IMR-90 (cell line): Measurements from ENCODE around the gene NCKAP5. TPM values are rescaled to one million over a fixed set of nuclear protein-coding genes. Genes with fewer than 3 reads are reported as not detected.

ENCODE experiments used
- ATAC-seq: fragments of 200-7000 bp; cut with Tn5 transposase; 2 replicates; pipeline ENCODE4 v1.9.1; 2020; ENCODE audit warnings: low read depth, mild to moderate bottlenecking, moderate library complexity
- BruUV-seq: library from RNA; stranded (reverse); fragments of 400-500 nt; replicated peaks from 2 replicates; lab custom pipeline; 2021; lab: Mats Ljungman, UMichigan
- CTCF ChIA-PET: fragments of 300-600 bp; formaldehyde crosslinking; extraction: SDS; loops from one replicate; lab custom pipeline; 2021; ENCODE audit warnings: antibody characterized with exemption; lab: Yijun Ruan, JAX
- POLR2A ChIA-PET: fragments of 300-600 bp; sonication (Branson Sonifier 250); formaldehyde crosslinking; loops from one replicate; lab custom pipeline; 2022; ENCODE audit warnings: antibody characterized with exemption; ENCODE audit not compliant: unreplicated experiment; lab: Charles Lee
- DNase-seq: peaks from one replicate; pipeline ENCODE4 v3.0.0; 2013
- H2AFZ ChIP-seq: replicated peaks from 2 replicates; pipeline ENCODE3; 2013; ENCODE audit warnings: low read length, mild to moderate bottlenecking; ENCODE audit not compliant: poor library complexity
- H2AK5ac ChIP-seq: 2 replicates; pipeline ENCODE4 v1.6.1; 2013; ENCODE audit warnings: low read depth, low read length, inconsistent platforms
- H2AK9ac ChIP-seq: replicated peaks from 2 replicates; pipeline ENCODE3; 2013; ENCODE audit warnings: mild to moderate bottlenecking, low read depth, low read length, moderate library complexity; ENCODE audit not compliant: poor library complexity
- H2BK120ac ChIP-seq: 2 replicates; pipeline ENCODE4 v1.6.1; 2013; ENCODE audit warnings: low read depth, low read length, inconsistent platforms
- H2BK15ac ChIP-seq: 3 replicates; pipeline ENCODE4 v1.6.1; 2013; ENCODE audit warnings: low read depth, low read length, inconsistent platforms
- H2BK20ac ChIP-seq: 2 replicates; pipeline ENCODE4 v1.6.1; 2013; ENCODE audit warnings: low read depth, mild to moderate bottlenecking, inconsistent platforms, low read length, moderate library complexity
- H2BK5ac ChIP-seq: 2 replicates; pipeline ENCODE4 v1.6.1; 2013; ENCODE audit warnings: mild to moderate bottlenecking, low read depth, low read length, inconsistent platforms; ENCODE audit not compliant: poor library complexity, severe bottlenecking
- H3K14ac ChIP-seq: replicated peaks from 2 replicates; pipeline ENCODE4 v1.6.1; 2013; ENCODE audit warnings: low read depth, low read length, inconsistent platforms
- H3K18ac ChIP-seq: 2 replicates; pipeline ENCODE4 v1.6.1; 2013; ENCODE audit warnings: low read depth, low read length, control low read depth
- H3K23ac ChIP-seq: 2 replicates; pipeline ENCODE4 v1.6.1; 2013; ENCODE audit warnings: low read depth, low read length, inconsistent platforms
- H3K27ac ChIP-seq: 2 replicates; pipeline ENCODE4 v1.5.1; 2013; ENCODE audit warnings: mild to moderate bottlenecking, control low read depth, low read length; ENCODE audit not compliant: insufficient read depth
- H3K27me3 ChIP-seq: 2 replicates; pipeline ENCODE4 v1.6.1; 2013; ENCODE audit warnings: low read length; ENCODE audit not compliant: control insufficient read depth, insufficient read depth
- H3K36me3 ChIP-seq: 2 replicates; pipeline ENCODE4 v1.6.1; 2013; ENCODE audit warnings: low read length, mixed read lengths; ENCODE audit not compliant: control insufficient read depth, insufficient read depth
- H3K4ac ChIP-seq: 2 replicates; pipeline ENCODE4 v1.6.1; 2013; ENCODE audit warnings: low read depth, low read length, inconsistent platforms
- H3K4me1 ChIP-seq: 2 replicates; pipeline ENCODE4 v1.6.1; 2013; ENCODE audit warnings: low read length, mixed read lengths; ENCODE audit not compliant: control insufficient read depth, insufficient read depth
- H3K4me2 ChIP-seq: 2 replicates; pipeline ENCODE4 v1.6.1; 2013; ENCODE audit warnings: low read depth, mild to moderate bottlenecking, control low read depth, low read length, moderate library complexity
- H3K4me3 ChIP-seq: 2 replicates; pipeline ENCODE4 v1.5.1; 2013; ENCODE audit warnings: low read depth, mild to moderate bottlenecking, control low read depth, low read length, moderate library complexity; ENCODE audit not compliant: insufficient read depth
- H3K56ac ChIP-seq: 2 replicates; pipeline ENCODE4 v1.6.1; 2013; ENCODE audit warnings: low read length, inconsistent platforms; ENCODE audit not compliant: insufficient read depth; ENCODE audit errors: extremely low read depth
- H3K79me1 ChIP-seq, 2 experiments: 2 replicates each; pipeline ENCODE4 v1.6.1; 2013; ENCODE audit warnings: low read length in 2 of 2, inconsistent platforms in 1 of 2, low read depth in 1 of 2
- H3K9ac ChIP-seq: 2 replicates; pipeline ENCODE4 v1.6.1; 2013; ENCODE audit warnings: low read depth, low read length, control low read depth
- H3K9me1 ChIP-seq: 2 replicates; pipeline ENCODE4 v1.6.1; 2013; ENCODE audit warnings: low read length, inconsistent platforms; ENCODE audit not compliant: insufficient read depth
- H3K9me3 ChIP-seq: 2 replicates; pipeline ENCODE4 v1.6.1; 2013; ENCODE audit warnings: low read length; ENCODE audit not compliant: control insufficient read depth, insufficient read depth
- H4K20me1 ChIP-seq: 2 replicates; pipeline ENCODE4 v1.6.1; 2013; ENCODE audit warnings: low read length, inconsistent platforms; ENCODE audit not compliant: insufficient read depth
- H4K5ac ChIP-seq: 2 replicates; pipeline ENCODE4 v1.6.1; 2013; ENCODE audit warnings: mild to moderate bottlenecking, low read depth, low read length, control low read depth
- H4K8ac ChIP-seq, 2 experiments: 2 replicates each; pipeline ENCODE4 v1.6.1; 2013; ENCODE audit warnings: low read depth in 2 of 2, low read length in 2 of 2, control low read depth in 1 of 2, inconsistent platforms in 1 of 2
- H4K91ac ChIP-seq: 2 replicates; pipeline ENCODE4 v1.6.1; 2013; ENCODE audit warnings: low read depth, low read length, inconsistent platforms; ENCODE audit not compliant: insufficient read depth
- CEBPB ChIP-seq: IDR thresholded peaks from 2 replicates; pipeline ENCODE4 v1.6.1; 2012; ENCODE audit warnings: low read depth, low read length, improper control_type of control experiment
- CHD1 ChIP-seq: IDR thresholded peaks from 2 replicates; pipeline ENCODE4 v1.6.1; 2012; ENCODE audit warnings: low read depth, low read length, improper control_type of control experiment
- FOS ChIP-seq: fragments of 150-350 bp; IDR thresholded peaks from 2 replicates; pipeline ENCODE4 v1.6.1; 2016; ENCODE audit warnings: low read depth, low read length
- MXI1 ChIP-seq: IDR thresholded peaks from 2 replicates; pipeline ENCODE4 v1.6.1; 2012; ENCODE audit warnings: low read depth, mild to moderate bottlenecking, low read length, moderate library complexity, borderline replicate concordance
- NFE2L2 ChIP-seq: fragments of 150-350 bp; IDR thresholded peaks from 2 replicates; pipeline ENCODE4 v1.6.1; 2016; ENCODE audit warnings: low read depth, mild to moderate bottlenecking, low read length
- POLR2A ChIP-seq: IDR thresholded peaks from 2 replicates; pipeline ENCODE4 v1.6.1; 2012; ENCODE audit warnings: mild to moderate bottlenecking, low read depth, low read length
- WGBS, 2 experiments: methylation state at CpG; one replicate each; pipeline versions ENCODE4 v1.1.5 to v1.1.7; 2013; ENCODE audit warnings: missing lambda C conversion rate in 2 of 2; ENCODE audit not compliant: insufficient read length in 1 of 2; ENCODE audit errors: extremely low coverage in 2 of 2; 5-methylcytosine and 5-hydroxymethylcytosine counted together
- dilution Hi-C: fragments of 300-500 bp; cut with HindIII; formaldehyde crosslinking; loops from one replicate; pipeline ENCODE4 v1.14.3; 2018; ENCODE audit warnings: low sequenced_read_pairs; ENCODE audit not compliant: unreplicated experiment
- in situ Hi-C: fragments of 300-500 bp; cut with MboI; formaldehyde crosslinking; loops from 3 replicates; pipeline ENCODE4 v1.14.3; 2019; ENCODE audit warnings: low sequenced_read_pairs, inconsistent platforms, mixed read lengths
- intact Hi-C: fragments of 100-400 bp; cut with micrococcal nuclease; formaldehyde crosslinking; loops from 2 replicates; pipeline ENCODE4 v1.10.0; 2022
- polyA plus RNA-seq, 3 experiments: library from polyadenylated mRNA; depleted of rRNA; stranded (reverse); fragments of >200 nt; gene quantifications; 2 replicates each; pipeline ENCODE4 v1.2.3, GENCODE V29; 2012; ENCODE audit warnings: low replicate concordance in 1 of 3
- total RNA-seq: library from RNA; depleted of rRNA; stranded (reverse); fragments of >200 nt; gene quantifications from 2 replicates; pipeline ENCODE4 v1.2.3, GENCODE V29; 2012

NCKAP5 gene
- total and polyA plus RNA-seq, 2 of the 4 experiments (the other 2 are of a cell fraction): 2.7 to 3.9 TPM

DNA sequence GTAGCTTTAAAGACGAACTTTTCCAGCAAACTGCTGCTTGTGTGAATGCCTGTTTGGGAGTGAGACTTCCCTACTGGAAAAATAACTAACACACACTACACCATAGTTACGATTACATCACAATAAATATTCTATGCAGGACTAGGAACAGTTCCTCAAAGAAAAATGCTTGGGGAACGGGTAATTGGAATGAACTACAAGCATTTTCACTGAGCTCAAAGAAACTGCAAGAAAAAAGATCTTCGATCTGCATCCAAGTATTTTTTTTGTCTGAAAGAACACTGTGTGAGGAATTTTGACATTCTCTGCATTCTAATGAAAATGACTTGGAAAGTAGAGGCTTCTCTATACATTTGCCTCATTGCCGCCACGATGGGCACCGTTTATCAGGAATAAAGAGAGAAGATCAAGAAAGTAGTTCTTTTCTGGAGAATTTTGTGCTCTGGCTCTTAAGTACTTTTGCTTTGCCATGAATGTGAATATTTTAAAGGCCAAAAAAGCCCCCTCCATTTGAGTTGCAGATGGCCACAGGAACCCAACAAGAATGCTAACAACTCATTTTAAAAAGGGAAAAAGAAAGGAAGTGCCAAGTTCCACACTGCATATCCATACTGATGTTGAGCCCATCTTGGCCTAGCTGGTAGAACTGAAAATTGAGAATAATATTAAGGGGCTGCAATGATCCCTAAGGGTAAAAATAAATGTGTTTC lies 911.8 kb downstream of the NCKAP5 start:
- peak overlapping the region; percentile 32 for H2BK120ac ChIP-seq
- peak overlapping the region; percentile 30 for H2BK5ac ChIP-seq
- H4K8ac ChIP-seq: 0 out of 4 replicates have a peak overlapping the region, but pooled peaks of 1 of the 2 experiments have one; percentile 27
- in situ Hi-C loops: loop anchor here (25.0 kb wide), 2 partner anchors 906 to 1181 kb away; partner anchors contain the start of gene NCKAP5
- H3K4ac ChIP-seq: no peak overlapping the region
- H4K20me1 ChIP-seq: no peaks in the 10 kb centered on the region
- H3K4me1 ChIP-seq: peaks cover 20% of the 10 kb centered on the region
- H2AK5ac ChIP-seq: no peak overlapping the region
- DNase-seq (peak; percentile 48), ATAC-seq (peak; percentile 52)
- WGBS, 2 experiments: no CpG with 5 or more reads among the region's 7 CpGs
- H3K27ac ChIP-seq: no peak overlapping the region
- H3K9me3 ChIP-seq: no peaks in the 10 kb centered on the region
- TF ChIP-seq CEBPB (no peak), NFE2L2 (no peak), POLR2A (no peak), CHD1 (no peak), FOS (no peak), MXI1 (no peak)
- intact Hi-C loops: no loop called here
- H3K4me3 ChIP-seq: no peak overlapping the region; the same call in 1 of the 2 replicates
- BruUV-seq: no TSS peak
- H3K23ac ChIP-seq: peak overlapping the region; percentile 62; the same call in 1 of the 2 replicates
- POLR2A ChIA-PET: no interaction called here
- 0 out of 2 replicates have a peak overlapping the region, but pooled peaks have one; percentile 7 for H3K14ac ChIP-seq
- peak overlapping the region; percentile 54; the same call in 1 of the 2 replicates for H4K5ac ChIP-seq
- H4K91ac ChIP-seq: peak overlapping the region; percentile 14; the same call in 1 of the 2 replicates
- H3K9me1 ChIP-seq: peaks cover 29% of the 10 kb centered on the region
- no peak overlapping the region for H2BK20ac ChIP-seq
- H3K9ac ChIP-seq: peak overlapping the region; percentile 30; the same call in 1 of the 2 replicates
- H3K56ac ChIP-seq: no peak overlapping the region
- dilution Hi-C loops: no loop called here
- H3K79me1 ChIP-seq: peaks cover 17 to 84% of the 10 kb centered on the region in 2 experiments
- peak overlapping the region; percentile 31; the same call in 1 of the 3 replicates for H2BK15ac ChIP-seq
- H2AK9ac ChIP-seq: no peak overlapping the region
- peak overlapping the region; percentile 35; the same call in 1 of the 2 replicates for H3K18ac ChIP-seq
- peaks cover 13% of the 10 kb centered on the region; the same call in 1 of the 2 replicates for H3K36me3 ChIP-seq
- no peaks in the 10 kb centered on the region for H3K27me3 ChIP-seq
- H3K4me2 ChIP-seq: peak overlapping the region; percentile 83
- CTCF ChIA-PET: no interaction called here
- no peak overlapping the region for H2AFZ ChIP-seq
